ENCODE measurements around the gene DTWD2.
"Not testable (repeated sequence)": the region's sequence is repeated elsewhere in the genome, so short reads cannot be mapped to it uniquely, and the experiment has no call there.

Gene DTWD2

DNA sequence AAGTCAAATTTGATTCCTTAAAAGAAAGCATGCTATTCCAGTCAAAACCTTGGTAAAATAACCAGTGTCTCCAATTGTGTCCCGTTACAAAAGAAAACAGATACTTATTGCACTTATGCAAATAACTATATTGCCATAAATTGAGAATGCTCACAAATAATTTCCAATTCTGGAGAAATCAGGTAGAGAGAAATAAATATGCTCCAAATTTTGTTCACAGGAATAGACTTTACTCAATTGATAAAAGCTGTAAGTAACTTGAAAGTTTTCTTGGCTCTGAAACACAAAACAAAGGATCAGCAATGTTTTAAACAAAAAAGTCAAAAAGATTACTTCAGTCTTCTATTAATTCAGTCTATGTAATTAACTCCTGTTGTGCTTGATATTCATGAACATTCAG, 7.8 kb upstream of the DTWD2 start:
- DNase-seq (ENCODE audit: low read depth in 2 of 2), result no peak

DNA sequence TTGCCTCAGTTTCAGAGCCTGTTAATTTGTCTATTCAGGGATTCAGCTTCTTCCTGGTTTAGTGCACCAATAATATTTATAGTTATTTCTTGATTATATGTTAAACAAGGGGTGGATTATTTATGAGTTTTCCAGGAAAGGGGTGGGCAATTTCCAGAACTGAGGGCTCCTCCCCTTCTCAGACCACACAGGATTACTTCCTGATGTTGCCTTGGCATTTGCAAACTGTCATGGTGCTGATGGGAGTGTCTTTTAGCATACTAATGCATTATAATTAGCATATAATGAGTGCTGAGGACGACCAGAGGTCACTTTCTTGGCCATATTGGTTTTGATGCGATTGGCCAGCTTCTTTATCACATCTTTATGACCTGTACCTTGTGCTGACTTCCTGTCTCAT, 6.2 kb upstream of the DTWD2 start:
- no peak for DNase-seq (ENCODE audit: low read depth in 2 of 2)

DNA sequence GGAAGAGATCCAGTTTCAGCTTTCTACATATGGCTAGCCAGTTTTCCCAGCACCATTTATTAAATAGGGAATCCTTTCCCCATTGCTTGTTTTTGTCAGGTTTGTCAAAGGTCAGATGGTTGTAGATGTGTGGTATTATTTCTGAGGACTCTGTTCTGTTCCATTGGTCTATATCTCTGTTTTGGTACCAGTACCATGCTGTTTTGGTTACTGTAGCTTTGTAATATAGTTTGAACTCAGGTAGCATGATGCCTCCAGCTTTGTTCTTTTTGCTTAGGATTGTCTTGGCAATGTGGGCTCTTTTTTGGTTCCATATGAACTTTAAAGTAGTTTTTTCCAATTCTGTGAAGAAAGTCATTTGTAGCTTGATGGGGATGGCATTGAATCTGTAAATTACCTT, 4.8 kb upstream of the DTWD2 start:
- DNase-seq (ENCODE audit: low read depth in 2 of 2), result not testable (repeated sequence)

DNA sequence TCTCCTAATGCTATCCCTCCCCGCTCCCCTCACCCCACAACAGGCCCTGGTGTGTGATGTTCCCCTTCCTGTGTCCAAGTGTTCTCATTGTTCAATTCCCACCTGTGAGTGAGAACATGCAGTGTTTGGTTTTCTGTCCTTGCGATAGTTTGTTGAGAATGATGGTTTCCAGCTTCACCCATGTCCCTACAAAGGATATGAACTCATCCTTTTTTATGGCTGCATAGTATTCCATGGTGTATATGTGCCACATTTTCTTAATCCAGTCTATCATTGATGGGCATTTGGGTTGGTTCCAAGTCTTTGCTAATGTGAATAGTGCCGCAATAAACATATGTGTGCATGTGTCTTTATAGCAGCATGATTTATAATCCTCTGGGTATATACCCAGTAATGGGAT, 3.7 kb upstream of the DTWD2 start:
- not testable (repeated sequence) for DNase-seq (ENCODE audit: low read depth in 2 of 2)

DNA sequence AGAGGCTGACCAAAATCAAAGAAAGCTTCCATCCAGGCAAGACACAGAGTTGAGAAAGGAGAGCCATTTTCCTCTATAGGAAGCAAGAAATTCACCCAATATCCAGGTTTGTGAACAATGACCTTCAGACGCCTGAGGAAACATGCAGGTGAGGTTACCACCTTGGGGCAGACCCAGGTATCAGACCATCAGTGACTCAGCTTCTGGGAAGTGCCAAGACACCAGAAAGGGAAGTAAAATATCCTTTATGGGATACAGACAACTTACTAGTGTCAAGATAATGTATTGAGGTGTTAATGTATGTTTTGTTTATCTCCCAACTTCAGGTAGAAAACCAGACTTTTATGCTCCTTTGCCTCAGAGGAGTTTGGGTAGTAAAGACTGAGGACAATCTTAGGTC, 2.2 kb upstream of the DTWD2 start:
- no peak for DNase-seq (ENCODE audit: low read depth in 2 of 2)

DNA sequence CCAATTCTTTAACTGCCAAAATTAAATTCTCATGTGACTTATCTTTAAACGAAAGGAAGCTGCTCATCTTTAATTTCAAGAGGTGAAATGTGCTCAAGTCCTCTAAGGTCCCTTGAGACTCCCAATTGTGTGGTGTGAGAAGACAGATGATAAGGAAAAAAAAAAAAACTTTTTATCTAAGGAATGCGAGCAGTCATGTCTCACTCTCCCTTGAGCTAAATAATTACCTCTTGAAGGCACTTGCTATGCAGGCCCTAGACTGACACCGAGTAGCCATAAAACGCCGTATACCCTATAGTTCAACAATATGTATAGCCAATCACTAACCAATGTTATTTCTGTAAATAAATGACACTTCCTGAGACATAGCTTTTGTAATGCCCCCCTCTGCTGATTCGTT, 1.5 kb upstream of the DTWD2 start:
- DNase-seq (ENCODE audit: low read depth in 2 of 2), result no peak

DNA sequence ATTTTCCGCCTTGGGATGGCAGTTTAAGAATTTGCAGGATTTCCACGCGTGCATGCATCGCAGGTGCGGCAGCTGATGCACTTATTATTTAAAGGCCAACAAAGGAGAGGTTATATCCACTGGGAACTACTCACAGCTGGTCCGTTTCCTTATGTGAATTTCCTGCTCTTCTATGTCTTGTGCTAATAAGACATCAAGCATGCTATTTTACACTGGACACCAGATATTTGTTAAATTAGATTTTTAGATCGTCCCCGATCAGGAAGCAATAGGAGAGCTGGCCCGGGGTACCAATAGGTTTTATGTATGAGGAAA, 476 bp upstream of the DTWD2 start:
- no peak for DNase-seq (ENCODE audit: low read depth in 2 of 2)

DNA sequence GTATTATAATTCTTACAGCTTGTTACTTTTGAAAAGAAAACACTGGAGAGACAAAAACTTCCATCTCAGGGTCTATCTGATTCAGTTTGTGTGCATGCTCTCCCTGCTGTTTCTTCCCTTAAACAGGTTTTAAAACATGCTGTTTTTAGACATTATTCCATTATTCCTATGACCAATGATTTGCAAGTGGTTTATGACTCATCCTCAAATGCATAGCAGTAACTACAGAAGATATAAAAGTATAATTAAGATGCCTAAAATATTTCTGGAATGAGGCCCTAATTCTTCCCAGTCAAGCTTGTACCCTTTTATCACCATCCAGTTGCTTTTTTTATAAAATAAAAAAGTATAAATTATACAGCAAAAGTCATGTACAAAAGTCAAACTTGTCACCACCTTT, 3.7 kb downstream of the DTWD2 start:
- DNase-seq (ENCODE audit: low read depth in 2 of 2), result no peak

DNA sequence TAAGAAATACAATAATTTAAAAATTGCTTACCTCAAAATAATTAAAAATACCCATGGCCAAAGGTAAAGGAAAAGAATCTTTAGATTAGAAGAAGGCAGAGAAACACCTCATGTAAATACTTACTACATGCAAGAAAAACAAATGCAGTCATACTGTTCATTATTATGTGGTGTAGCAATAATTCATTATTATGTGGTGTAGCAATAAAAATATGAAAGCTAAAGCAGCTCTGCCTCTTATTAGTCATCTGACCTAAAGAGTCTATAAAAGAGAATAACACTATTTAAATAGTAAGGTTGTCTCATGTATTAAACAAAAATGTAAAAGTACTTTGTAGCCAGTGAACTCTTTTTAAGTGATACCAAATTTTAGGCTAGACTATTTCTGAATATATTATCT, 6.6 kb downstream of the DTWD2 start:
- no peak for DNase-seq (ENCODE audit: low read depth in 2 of 2)

DNA sequence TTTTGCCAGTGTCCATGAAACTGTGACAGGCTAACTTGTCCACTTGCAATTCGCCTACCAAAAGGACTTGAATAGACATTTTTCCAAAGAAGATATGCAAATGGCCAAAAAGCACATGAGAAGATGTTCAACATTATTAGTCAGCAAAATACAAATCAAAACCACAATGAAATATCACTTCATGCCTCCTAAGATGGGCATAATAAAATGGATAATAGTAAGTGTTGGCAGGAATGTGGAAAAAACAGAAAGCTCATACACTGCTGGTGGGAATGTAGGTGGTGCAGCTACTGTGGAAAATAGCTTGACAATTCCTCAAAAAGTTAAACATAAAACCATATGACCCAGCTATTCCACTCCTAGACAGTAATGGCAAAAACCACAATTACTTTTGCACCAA, 7.9 kb downstream of the DTWD2 start:
- no peak for DNase-seq (ENCODE audit: low read depth in 2 of 2)

DNA sequence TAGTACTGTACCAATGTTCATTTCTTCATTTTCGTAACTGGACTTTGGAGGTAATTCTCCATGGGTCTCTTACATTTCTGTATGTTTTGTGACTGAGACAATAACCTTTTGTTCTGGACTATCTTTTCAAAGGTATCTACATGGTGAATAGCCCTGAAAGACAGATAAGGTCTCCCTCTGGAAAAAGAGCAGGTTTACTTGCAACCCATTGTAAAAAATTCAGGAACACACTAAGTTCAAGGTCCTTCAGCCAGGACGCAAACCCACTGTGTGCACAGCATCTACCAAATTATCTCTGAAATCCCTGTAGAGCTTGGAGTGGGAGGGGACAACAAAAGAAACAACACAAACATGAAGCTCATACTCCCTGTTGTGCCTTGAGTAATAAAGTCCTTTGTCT, 8.3 kb downstream of the DTWD2 start:
- DNase-seq (ENCODE audit: low read depth in 2 of 2), result no peak

DNA sequence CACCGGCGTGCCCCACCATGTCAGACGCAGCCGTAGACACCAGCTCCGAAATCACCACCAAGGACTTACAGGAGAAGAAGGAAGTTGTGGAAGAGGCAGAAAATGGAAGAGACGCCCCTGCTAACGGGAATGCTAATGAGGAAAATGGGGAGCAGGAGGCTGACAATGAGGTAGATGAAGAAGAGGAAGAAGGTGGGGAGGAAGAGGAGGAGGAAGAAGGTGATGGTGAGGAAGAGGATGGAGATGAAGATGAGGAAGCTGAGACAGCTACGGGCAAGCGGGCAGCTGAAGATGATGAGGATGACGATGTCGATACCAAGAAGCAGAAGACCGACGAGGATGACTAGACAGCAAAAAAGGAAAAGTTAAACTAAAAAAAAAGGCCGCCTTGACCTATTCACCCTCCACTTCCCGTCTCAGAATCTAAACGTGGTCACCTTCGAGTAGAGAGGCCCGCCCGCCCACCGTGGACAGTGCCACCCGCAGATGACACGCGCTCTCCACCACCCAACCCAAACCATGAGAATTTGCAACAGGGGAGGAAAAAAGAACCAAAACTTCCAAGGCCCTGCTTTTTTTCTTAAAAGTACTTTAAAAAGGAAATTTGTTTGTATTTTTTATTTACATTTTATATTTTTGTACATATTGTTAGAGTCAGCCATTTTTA, 14.4 kb downstream of the DTWD2 start:
- not testable (repeated sequence) for DNase-seq (ENCODE audit: low read depth in 2 of 2)

DNA sequence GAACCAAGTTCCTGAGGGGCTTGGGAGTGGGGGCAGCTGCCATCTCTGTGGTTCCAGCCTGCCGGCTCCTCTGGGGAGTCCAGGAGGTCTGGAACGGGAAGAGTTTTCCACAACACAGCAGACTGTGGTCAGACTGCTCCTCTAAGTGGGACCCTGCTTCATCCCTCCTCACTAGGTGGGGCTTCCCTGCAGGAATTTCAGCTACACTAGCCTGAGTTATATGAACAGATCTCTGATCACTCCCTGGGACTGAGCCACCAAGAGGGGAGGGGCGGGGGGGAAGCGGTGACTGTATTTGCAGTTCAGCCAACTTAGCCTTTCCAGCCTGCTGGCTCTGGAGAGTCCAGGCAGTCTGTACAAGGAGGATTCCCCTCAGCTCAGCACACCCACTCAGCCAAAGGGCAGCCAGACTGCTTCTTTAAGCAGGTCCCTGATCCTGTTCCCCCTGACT, 19.4 kb downstream of the DTWD2 start:
- DNase-seq (ENCODE audit: low read depth in 2 of 2), result no peak

DNA sequence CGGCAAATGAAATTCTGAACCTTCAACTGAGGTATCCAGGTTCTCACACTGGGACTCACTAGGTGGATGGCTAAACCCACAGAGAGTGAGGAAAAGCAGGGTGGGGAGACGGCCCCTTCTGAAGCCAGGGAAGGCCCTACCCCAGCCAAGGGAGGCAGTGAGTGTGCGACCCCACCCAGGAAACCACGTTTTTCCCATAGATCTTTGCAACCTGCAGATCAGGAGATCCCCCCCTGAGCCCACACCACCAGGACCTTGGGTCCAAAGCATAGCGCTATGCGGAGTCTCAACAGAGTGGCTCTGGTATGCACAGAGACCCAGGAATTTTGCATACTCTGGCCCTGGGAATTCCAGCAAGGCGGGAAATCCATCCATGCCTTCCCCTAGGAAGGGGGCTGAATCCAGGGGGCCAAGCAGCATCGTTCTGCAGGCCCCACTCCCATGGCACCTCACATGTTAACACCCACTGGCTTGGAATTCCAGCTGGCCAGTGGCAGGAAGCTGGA, 19.9 kb downstream of the DTWD2 start:
- DNase-seq (ENCODE audit: low read depth in 2 of 2), result no peak

DNA sequence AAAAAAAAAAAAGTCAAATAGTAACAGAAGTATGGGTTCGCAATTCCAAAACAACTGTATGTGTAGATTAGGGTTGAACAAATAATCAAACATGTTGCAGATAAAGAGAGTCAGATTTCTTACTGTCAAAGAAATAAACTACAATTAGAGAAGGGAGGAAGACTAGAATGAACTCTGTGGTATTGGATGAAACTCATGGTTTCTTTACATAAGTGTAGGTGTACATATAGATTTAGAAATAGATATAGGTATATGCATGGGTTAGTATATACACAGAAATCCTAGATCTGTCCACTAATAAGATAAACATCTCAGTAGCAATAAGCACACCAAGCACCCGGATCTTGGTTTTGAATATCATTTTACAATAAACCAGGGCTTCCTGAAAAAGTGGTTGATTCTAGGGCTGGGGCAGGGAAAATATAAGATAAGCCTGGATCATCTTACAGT, 21.3 kb downstream of the DTWD2 start:
- DNase-seq (ENCODE audit: low read depth in 2 of 2), result no peak

DNA sequence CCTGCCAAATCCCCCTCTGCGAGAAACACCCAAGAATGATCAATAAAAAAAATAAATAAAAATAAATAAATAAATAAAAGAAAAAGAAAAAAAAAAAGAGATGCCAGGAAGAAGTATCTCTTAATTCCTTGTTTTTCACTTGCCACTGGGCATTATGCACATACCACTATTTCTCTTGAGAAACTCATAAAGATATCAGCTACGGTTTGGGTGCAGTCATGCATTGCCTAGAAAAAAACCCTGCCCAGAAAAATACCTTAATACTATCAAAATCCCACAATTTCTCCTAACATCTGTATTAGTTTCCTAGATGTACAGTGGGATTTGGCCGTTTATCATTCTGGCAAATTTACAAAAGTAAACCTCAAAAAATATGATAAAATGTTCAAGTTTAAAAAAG, 22.5 kb downstream of the DTWD2 start:
- no peak for DNase-seq (ENCODE audit: low read depth in 2 of 2)

DNA sequence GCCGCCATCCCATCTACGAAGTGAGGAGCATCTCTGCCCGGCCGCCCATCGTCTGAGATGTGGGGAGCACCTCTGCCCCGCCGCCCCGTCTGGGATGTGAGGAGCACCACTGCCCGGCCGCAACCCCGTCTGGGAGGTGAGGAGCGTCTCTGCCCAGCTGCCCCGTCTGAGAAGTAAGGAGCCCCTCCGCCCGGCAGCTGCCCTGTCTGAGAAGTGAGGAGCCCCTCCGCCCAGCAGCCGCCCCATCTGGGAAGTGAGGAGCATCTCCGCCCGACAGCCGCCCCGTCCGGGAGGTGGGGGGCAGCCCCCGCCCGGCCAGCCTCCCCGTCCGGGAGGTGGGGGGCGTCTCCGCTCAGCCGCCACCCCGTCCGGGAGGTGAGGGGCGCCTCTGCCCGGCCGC, 23.4 kb downstream of the DTWD2 start:
- not testable (repeated sequence) for DNase-seq (ENCODE audit: low read depth in 2 of 2)

DNA sequence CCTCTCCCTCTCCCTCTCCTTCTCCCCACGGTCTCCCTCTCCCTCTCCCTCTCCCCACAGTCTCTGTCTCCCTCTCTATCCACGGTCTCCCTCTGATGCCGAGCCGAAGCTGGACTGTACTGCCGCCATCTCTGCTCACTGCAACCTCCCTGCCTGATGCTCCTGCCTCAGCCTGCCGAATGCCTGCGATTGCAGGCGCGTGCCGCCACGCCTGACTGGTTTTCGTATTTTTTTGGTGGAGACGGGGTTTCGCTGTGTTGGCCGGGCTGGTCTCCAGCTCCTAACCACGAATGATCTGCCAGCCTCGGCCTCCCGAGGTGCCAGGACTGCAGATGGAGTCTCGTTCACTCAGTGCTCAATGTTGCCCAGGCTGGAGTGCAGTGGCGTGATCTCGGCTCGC, 24.0 kb downstream of the DTWD2 start:
- DNase-seq (ENCODE audit: low read depth in 2 of 2), result not testable (repeated sequence)

DNA sequence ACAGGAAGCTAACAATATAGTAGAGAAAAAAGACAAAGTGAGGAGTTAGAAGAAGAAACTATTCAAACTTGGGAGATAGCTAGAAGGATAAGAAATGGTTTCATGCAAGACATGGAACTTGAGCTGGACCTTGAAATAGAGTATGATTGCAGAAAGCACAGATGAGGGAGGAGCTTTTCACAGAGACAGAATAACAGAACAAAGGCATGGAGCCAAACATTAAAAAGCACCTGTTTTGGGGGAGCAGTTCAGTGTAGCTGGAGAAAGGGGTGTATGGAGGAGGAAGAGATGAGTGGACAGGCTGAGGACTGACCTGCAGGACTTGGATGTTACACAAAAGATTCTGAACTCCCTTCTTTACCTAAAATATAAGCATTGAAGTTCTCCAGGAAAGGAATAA, 25.2 kb downstream of the DTWD2 start:
- DNase-seq (ENCODE audit: low read depth in 2 of 2), result no peak

DNA sequence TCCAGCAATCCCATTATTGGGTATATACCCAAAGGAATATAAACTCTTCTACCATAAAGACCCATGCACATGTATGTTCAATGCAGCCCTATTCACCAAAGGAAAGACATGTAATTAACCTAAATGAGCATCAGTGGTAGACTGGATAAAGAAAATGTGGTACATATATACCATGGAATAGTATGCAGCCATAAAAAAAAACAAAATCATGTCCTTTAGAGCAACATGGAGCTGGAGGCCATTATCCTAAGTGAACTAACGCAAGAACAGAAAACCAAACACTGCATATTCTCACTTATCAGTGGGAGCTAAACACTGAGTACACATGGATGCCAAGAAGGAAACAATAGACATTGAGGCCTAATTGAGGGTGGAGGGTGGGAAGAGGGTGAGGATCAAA, 27.8 kb downstream of the DTWD2 start:
- DNase-seq (ENCODE audit: low read depth in 2 of 2), result no peak

DNA sequence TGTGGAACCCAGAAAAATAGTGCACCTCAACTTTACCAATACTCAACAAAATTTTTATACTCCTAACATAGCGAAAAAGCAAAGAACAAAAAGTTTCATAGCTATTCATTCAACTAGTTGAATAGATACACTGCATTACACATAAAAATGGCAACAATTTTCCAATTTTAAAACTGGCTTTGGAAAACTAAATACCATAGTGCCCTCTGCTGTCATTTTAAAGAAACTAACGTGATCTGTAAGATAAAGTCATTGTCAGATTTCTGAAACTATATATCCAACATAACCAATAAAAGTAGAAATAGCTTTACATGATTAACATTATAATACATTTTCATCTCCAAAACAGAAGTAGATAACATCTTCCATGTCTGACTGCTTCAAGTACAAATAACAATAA, 31.6 kb downstream of the DTWD2 start:
- no peak for DNase-seq (ENCODE audit: low read depth in 2 of 2)

DNA sequence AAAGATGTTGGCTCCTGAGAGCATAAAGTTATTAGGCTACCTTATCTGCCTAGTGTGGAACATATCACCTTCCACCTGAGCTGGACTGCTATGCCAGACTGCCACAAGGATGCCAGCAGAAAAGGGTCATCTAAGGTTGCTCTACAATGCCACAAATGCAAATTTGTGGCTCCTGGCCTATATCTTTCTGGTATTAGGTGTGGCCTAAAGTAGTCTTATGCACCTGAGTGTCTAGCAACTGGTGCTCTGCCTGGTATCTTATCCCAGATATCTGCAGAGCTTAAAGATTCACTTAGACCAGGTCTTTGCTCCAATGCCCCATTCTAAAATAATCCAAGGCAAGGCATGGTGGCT, 34.7 kb downstream of the DTWD2 start:
- no peak for DNase-seq (ENCODE audit: low read depth in 2 of 2)

DNA sequence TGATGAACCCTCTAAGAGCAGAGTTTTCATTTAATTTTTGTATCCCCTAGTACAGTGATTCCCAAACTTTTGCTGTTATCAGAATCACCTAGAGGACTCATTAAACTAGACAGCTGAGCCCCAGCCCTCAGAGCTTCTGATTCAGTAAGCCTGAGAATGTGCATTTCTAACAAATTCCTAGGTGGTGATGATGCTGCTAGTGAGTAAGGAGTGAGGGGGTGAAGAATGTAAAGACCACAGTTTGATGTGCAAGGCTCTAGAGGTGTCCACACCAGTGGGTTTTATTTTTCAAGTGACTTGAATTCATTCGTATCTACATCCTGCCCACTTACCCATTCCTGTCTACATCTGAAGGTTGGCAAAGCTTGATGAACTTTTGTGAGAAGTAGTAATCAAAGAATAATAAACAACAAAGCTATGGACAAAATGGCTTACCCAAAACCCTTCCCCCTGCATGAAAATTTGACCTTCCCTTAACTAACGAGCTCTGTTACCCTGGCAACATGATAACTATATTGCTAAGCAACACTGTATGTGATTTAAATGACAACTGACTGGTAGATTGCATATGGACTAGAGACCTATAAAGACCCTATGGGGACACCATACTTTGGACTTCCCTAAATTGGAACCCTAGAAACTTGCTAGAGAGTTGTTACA, 35.2 kb downstream of the DTWD2 start:
- DNase-seq (ENCODE audit: low read depth in 2 of 2), result no peak

DNA sequence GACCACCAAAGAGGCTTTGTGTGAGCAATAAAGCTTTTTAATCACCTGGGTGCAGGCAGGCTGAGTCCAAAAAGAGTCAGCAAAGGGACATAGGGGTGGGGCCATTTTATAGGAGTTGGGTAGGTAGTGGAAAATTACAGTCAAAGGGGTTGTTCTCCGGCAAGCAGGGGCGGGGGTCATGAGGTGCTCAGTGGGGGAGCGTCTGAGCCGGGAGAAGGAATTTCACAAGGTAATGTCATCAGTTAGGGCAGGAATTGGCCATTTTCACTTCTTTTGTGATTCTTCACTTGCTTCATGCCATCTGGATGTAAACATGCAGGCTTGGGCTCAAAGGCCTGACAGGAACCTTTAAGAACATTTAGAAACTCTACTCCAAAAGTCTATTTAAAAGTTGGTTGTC, 36.0 kb downstream of the DTWD2 start:
- not testable (repeated sequence) for DNase-seq (ENCODE audit: low read depth in 2 of 2)
